ENCODE measurements around the gene ERMN. TPM values are rescaled to one million over a fixed set of nuclear protein-coding genes. Genes with fewer than 3 reads are reported as not detected.
A peak's percentile ranks its signal among the peaks of the same experiment; 100 is the strongest.

Gene ERMN
- polyA plus RNA-seq, 4 donors = 0.27 to 0.53 TPM; not detected in 2

- Histone ChIP-seq H3K36me3 (ENCODE audit: control insufficient read depth in 3 of 3, insufficient read depth in 2 of 3, low read depth in 1 of 3, low read length in 3 of 3) (no peaks in the 10 kb centered on the region), H3K4me1 (ENCODE audit: control insufficient read depth in 3 of 3, insufficient read depth in 2 of 3, low read depth in 1 of 3, low read length in 2 of 3) (no peaks in the 10 kb centered on the region), H3K4me3 (ENCODE audit: low read depth in 1 of 3, low read length in 3 of 3) (no peak overlapping the region), H3K27ac (ENCODE audit: low read depth in 1 of 3, low read length in 2 of 3) (no peak overlapping the region), H3K9me3 (ENCODE audit: control insufficient read depth in 2 of 2, insufficient read depth in 1 of 2, low read depth in 1 of 2, low read length in 1 of 2) (peaks cover 0 to 5% of the 10 kb centered on the region in 2 donors), H3K27me3 (ENCODE audit: control insufficient read depth in 3 of 3, insufficient read depth in 3 of 3, low read length in 3 of 3) (no peaks in the 10 kb centered on the region)
- 32 to 39% (median 37%) methylated on average over 8 of the region's 8 CpGs for WGBS, 3 donors
- DNase-seq = peak; percentile 66 to 67
- no peak for FAIRE-seq
These were observed 10.8 kb upstream of the ERMN start for GRCh38 chr2:157336137-157337010.

DNA sequence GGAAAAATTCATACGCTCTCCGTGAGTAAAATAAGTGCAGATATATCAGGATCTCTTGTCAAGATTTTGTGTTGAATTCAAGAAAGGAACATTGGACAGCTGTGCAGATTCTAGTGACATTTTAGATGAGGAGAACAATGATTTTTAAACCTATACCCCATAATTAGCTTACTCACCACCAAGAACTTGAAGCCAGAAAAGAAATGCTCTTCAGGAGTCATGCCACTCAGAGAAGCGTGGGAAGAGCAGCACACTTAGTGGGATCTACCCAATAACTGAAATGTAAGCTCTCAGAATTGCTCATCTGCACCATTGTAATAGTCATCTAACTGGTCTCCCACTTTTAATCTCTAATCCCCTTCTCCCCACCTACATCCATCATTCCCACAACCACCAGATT lies 9.2 kb upstream of the ERMN start:
- Histone ChIP-seq H3K27me3 (ENCODE audit: control insufficient read depth in 3 of 3, insufficient read depth in 3 of 3, low read length in 3 of 3) (no peaks in the 10 kb centered on the region), H3K27ac (ENCODE audit: low read depth in 1 of 3, low read length in 2 of 3) (no peak overlapping the region), H3K4me1 (ENCODE audit: control insufficient read depth in 3 of 3, insufficient read depth in 2 of 3, low read depth in 1 of 3, low read length in 2 of 3) (no peaks in the 10 kb centered on the region), H3K9me3 (ENCODE audit: control insufficient read depth in 2 of 2, insufficient read depth in 1 of 2, low read depth in 1 of 2, low read length in 1 of 2) (peaks cover 0 to 5% of the 10 kb centered on the region in 2 donors), H3K4me3 (ENCODE audit: low read depth in 1 of 3, low read length in 3 of 3) (no peak overlapping the region), H3K36me3 (ENCODE audit: control insufficient read depth in 3 of 3, insufficient read depth in 2 of 3, low read depth in 1 of 3, low read length in 3 of 3) (no peaks in the 10 kb centered on the region)
- no peak for FAIRE-seq
- no peak for DNase-seq
- 90 to 94% (median 94%) methylated on average over 3 of the region's 3 CpGs for WGBS, 3 donors

- DNase-seq = no peak
- Histone ChIP-seq H3K4me3 (ENCODE audit: low read depth in 1 of 3, low read length in 3 of 3) (no peak overlapping the region), H3K4me1 (ENCODE audit: control insufficient read depth in 3 of 3, insufficient read depth in 2 of 3, low read depth in 1 of 3, low read length in 2 of 3) (no peaks in the 10 kb centered on the region), H3K27ac (ENCODE audit: low read depth in 1 of 3, low read length in 2 of 3) (no peak overlapping the region), H3K36me3 (ENCODE audit: control insufficient read depth in 3 of 3, insufficient read depth in 2 of 3, low read depth in 1 of 3, low read length in 3 of 3) (no peaks in the 10 kb centered on the region), H3K27me3 (ENCODE audit: control insufficient read depth in 3 of 3, insufficient read depth in 3 of 3, low read length in 3 of 3) (no peaks in the 10 kb centered on the region), H3K9me3 (ENCODE audit: control insufficient read depth in 2 of 2, insufficient read depth in 1 of 2, low read depth in 1 of 2, low read length in 1 of 2) (peaks cover 0 to 5% of the 10 kb centered on the region in 2 donors)
- 90 to 96% (median 94%) methylated on average over 4 of the region's 4 CpGs for WGBS, 3 donors
- no peak for FAIRE-seq
These were observed 8.7 kb upstream of the ERMN start for GRCh38 chr2:157334335-157334734.

- DNase-seq = no peak
- no peaks in the 10 kb centered on the region for H3K27me3 ChIP-seq (ENCODE audit: control insufficient read depth in 3 of 3, insufficient read depth in 3 of 3, low read length in 3 of 3)
- H3K27ac ChIP-seq (ENCODE audit: low read depth in 1 of 3, low read length in 2 of 3) = no peak overlapping the region
- no peak overlapping the region for H3K4me3 ChIP-seq (ENCODE audit: low read depth in 1 of 3, low read length in 3 of 3)
- no peak for FAIRE-seq
- WGBS, 3 donors = 89 to 95% (median 93%) methylated on average over 2 of the region's 2 CpGs
- peaks cover 0 to 5% of the 10 kb centered on the region in 2 donors for H3K9me3 ChIP-seq (ENCODE audit: control insufficient read depth in 2 of 2, insufficient read depth in 1 of 2, low read depth in 1 of 2, low read length in 1 of 2)
- H3K4me1 ChIP-seq (ENCODE audit: control insufficient read depth in 3 of 3, insufficient read depth in 2 of 3, low read depth in 1 of 3, low read length in 2 of 3) = no peaks in the 10 kb centered on the region
- H3K36me3 ChIP-seq (ENCODE audit: control insufficient read depth in 3 of 3, insufficient read depth in 2 of 3, low read depth in 1 of 3, low read length in 3 of 3) = no peaks in the 10 kb centered on the region
These were observed 7.9 kb upstream of the ERMN start for GRCh38 chr2:157333304-157334047.

DNA sequence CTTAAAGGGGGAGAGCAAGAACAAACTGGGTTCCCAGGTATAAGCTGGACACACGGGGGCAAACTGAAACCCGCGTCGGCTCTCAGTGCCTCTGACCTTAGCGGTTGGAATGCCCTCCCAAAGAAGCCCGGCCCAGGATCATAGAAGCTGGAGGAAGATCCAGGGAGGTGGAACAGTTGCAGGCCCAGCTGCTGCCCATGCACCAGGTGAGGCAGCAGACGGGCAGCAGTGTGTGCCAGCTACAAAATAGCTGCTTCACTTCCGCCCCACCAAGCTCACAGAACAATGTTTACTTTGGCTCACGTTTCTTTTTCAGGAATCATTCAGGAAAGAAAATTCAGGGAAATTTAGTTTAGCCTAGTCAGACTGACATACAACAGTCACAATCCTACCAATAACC lies 3.9 kb upstream of the ERMN start:
- FAIRE-seq (no peak), DNase-seq (peak in 1 of 2 donors; percentile 71)
- 5 to 61% (median 33%) methylated on average over 9 of the region's 9 CpGs for WGBS, 3 donors
- no peaks in the 10 kb centered on the region for H3K27me3 ChIP-seq (ENCODE audit: control insufficient read depth in 3 of 3, insufficient read depth in 3 of 3, low read length in 3 of 3)
- H3K9me3 ChIP-seq (ENCODE audit: control insufficient read depth in 2 of 2, insufficient read depth in 1 of 2, low read depth in 1 of 2, low read length in 1 of 2) = peaks cover 0 to 5% of the 10 kb centered on the region in 2 donors
- H3K4me1 ChIP-seq (ENCODE audit: control insufficient read depth in 3 of 3, insufficient read depth in 2 of 3, low read depth in 1 of 3, low read length in 2 of 3) = peaks cover 0 to 16% (median 0%) of the 10 kb centered on the region in 3 donors
- no peak overlapping the region for H3K4me3 ChIP-seq (ENCODE audit: low read depth in 1 of 3, low read length in 3 of 3)
- H3K36me3 ChIP-seq (ENCODE audit: control insufficient read depth in 3 of 3, insufficient read depth in 2 of 3, low read depth in 1 of 3, low read length in 3 of 3) = no peaks in the 10 kb centered on the region
- peak overlapping the region in 1 of 3 donors; percentile 39 for H3K27ac ChIP-seq (ENCODE audit: low read depth in 1 of 3, low read length in 2 of 3)

GRCh38 chr2:157327621-157328500 lies 2.2 kb upstream of the ERMN start:
- no peak overlapping the region for H3K4me3 ChIP-seq (ENCODE audit: low read depth in 1 of 3, low read length in 3 of 3)
- H3K9me3 ChIP-seq (ENCODE audit: control insufficient read depth in 2 of 2, insufficient read depth in 1 of 2, low read depth in 1 of 2, low read length in 1 of 2) = peaks cover 0 to 5% of the 10 kb centered on the region in 2 donors
- H3K4me1 ChIP-seq (ENCODE audit: control insufficient read depth in 3 of 3, insufficient read depth in 2 of 3, low read depth in 1 of 3, low read length in 2 of 3) = peaks cover 0 to 21% (median 0%) of the 10 kb centered on the region in 3 donors
- no peak for FAIRE-seq
- no peaks in the 10 kb centered on the region for H3K27me3 ChIP-seq (ENCODE audit: control insufficient read depth in 3 of 3, insufficient read depth in 3 of 3, low read length in 3 of 3)
- DNase-seq = peak; percentile 88 to 90
- 30 to 37% (median 36%) methylated on average over 11 of the region's 11 CpGs for WGBS, 3 donors
- no peaks in the 10 kb centered on the region for H3K36me3 ChIP-seq (ENCODE audit: control insufficient read depth in 3 of 3, insufficient read depth in 2 of 3, low read depth in 1 of 3, low read length in 3 of 3)
- no peak overlapping the region for H3K27ac ChIP-seq (ENCODE audit: low read depth in 1 of 3, low read length in 2 of 3)

DNA sequence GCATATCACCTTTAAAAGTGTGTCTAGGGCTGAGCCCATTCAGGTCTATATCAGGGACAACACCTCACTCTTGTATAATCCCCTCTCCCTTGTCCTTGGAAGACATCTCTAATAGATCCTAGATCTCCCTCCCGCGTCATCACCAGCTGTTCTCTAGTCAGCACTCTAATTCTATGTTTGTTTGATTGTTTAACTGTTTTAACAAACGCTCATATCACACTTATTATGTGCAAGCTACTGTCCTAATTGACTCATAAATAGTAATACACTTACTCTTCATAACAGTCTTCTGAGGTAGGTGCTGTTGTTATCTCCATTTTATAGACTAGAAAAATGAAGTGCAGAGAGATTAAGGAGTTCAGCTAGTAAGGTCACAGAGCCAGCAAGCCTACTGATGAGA lies 1.6 kb upstream of the ERMN start:
- no peak overlapping the region for H3K4me3 ChIP-seq (ENCODE audit: low read depth in 1 of 3, low read length in 3 of 3)
- FAIRE-seq (no peak), DNase-seq (no peak)
- no peaks in the 10 kb centered on the region for H3K27me3 ChIP-seq (ENCODE audit: control insufficient read depth in 3 of 3, insufficient read depth in 3 of 3, low read length in 3 of 3)
- 42 to 60% (median 50%) methylated on average over 3 of the region's 3 CpGs for WGBS, 3 donors
- peaks cover 0 to 21% (median 0%) of the 10 kb centered on the region in 3 donors for H3K4me1 ChIP-seq (ENCODE audit: control insufficient read depth in 3 of 3, insufficient read depth in 2 of 3, low read depth in 1 of 3, low read length in 2 of 3)
- no peak overlapping the region for H3K27ac ChIP-seq (ENCODE audit: low read depth in 1 of 3, low read length in 2 of 3)
- H3K9me3 ChIP-seq (ENCODE audit: control insufficient read depth in 2 of 2, insufficient read depth in 1 of 2, low read depth in 1 of 2, low read length in 1 of 2) = peaks cover 0 to 5% of the 10 kb centered on the region in 2 donors
- no peaks in the 10 kb centered on the region for H3K36me3 ChIP-seq (ENCODE audit: control insufficient read depth in 3 of 3, insufficient read depth in 2 of 3, low read depth in 1 of 3, low read length in 3 of 3)

DNA sequence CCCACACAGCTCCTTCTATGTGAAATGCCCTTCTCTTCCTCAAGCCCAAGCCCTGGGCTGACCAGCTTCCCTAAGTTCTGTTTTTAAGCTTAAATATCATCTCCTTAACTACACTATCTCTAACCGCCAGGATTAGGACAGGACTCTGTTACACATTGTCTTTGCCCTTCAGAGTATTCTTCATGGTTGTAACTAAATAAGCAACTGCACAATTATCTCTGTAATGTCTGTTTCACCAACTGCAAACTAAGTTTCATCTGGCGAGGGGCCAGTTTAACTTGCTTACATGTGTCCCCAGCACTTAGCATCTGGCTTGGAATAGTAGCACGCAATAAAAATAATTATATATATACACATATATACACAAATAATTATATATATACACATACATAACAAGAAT lies 1.1 kb upstream of the ERMN start:
- no peak for FAIRE-seq

More for the DNA sequence above, 1.1 kb upstream of the ERMN start:
- H3K4me1 ChIP-seq (ENCODE audit: control insufficient read depth in 3 of 3, insufficient read depth in 2 of 3, low read depth in 1 of 3, low read length in 2 of 3) = peaks cover 0 to 21% (median 0%) of the 10 kb centered on the region in 3 donors
- no peak for DNase-seq
- H3K27ac ChIP-seq (ENCODE audit: low read depth in 1 of 3, low read length in 2 of 3) = no peak overlapping the region
- WGBS, 3 donors = 78 to 93% (median 92%) methylated on average over 3 of the region's 3 CpGs
- H3K4me3 ChIP-seq (ENCODE audit: low read depth in 1 of 3, low read length in 3 of 3) = no peak overlapping the region
- peaks cover 0 to 2% of the 10 kb centered on the region in 2 donors for H3K9me3 ChIP-seq (ENCODE audit: control insufficient read depth in 2 of 2, insufficient read depth in 1 of 2, low read depth in 1 of 2, low read length in 1 of 2)
- H3K36me3 ChIP-seq (ENCODE audit: control insufficient read depth in 3 of 3, insufficient read depth in 2 of 3, low read depth in 1 of 3, low read length in 3 of 3) = no peaks in the 10 kb centered on the region
- no peaks in the 10 kb centered on the region for H3K27me3 ChIP-seq (ENCODE audit: control insufficient read depth in 3 of 3, insufficient read depth in 3 of 3, low read length in 3 of 3)

Measured in small intestine (tissue), 7 donors.